CD4-positive, alpha-beta T cell treated with Interleukin-10 for 1 hour (primary cell): ENCODE results near the gene ATP2B2.

Experiments used
- DNase-seq: peaks from one replicate; pipeline ENCODE4 v3.0.0-alpha.2; 2020

Gene ATP2B2

DNA sequence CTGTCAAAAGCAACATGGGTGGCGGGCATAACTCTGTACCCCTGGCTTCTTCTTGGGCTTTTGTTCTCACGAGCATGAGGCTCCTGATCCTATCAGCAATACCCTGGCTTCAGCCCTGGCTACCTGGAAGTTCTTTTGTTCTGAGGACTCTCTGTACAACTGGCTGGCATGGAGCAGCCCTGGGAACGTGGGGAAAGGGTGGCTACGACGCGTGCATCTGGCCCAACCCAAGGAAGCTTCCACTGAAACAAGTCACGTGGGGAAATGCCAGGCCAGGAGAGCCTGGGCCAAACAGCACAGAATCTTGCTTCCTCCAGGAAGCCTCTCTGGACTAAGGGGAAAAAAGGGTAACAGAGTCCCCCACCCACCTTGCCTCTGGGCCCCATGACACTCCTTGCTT, 22.7 kb upstream of the ATP2B2 start:
- no peak for DNase-seq

DNA sequence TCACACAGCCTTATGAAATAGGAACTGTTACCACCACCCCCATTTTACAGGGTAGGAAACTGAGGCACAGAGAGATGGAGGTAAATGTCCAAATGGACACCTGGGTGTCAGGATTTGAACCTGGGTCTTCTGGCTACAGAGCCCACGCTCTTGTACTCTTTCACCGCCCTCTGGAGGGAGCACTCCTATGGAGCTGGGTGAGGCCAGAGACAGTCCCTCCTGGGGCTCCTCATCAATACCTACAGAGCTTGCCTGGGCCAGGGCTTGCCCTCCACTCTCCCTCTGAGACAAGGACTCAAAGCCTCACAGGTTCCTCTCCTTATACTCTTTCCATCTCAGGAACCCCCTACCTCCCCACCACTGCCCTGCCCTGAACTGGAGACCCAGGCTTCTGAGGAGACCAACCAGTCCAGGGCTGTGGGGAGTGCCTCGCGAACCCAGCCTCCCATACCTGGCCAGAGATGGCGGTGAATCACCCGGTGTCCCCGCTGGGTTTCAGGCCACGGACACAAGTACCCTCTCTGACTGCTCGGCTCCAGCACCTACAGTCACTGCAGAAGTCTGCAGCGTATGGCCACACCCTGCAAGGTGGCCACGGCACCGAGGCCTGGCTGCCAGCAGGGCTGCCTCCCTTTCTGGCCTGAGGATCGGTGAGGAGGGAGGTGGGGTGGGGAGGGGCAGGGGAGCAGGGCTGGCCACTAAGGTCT, 22.1 kb upstream of the ATP2B2 start:
- DNase-seq: no peak

DNA sequence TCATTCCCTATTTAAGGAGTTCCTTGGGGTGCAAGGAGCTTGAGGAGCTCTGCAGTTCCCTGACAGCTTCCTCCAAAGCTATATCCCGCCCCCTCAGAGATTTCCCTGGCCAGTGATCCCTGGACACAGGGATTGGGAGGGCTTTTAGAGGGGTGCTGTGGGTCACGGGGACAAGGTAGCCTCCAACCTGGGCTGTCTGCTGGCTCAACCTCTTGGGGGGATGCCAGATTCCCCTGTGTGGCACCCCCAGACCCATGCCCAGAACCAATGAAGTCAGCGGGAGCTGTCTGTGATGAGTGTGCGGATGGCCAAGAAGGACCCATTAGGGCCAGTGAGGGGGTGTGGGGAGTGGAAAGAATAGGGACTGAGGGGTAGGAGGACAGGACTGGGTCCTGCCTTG, 21.0 kb upstream of the ATP2B2 start:
- DNase-seq: no peak

DNA sequence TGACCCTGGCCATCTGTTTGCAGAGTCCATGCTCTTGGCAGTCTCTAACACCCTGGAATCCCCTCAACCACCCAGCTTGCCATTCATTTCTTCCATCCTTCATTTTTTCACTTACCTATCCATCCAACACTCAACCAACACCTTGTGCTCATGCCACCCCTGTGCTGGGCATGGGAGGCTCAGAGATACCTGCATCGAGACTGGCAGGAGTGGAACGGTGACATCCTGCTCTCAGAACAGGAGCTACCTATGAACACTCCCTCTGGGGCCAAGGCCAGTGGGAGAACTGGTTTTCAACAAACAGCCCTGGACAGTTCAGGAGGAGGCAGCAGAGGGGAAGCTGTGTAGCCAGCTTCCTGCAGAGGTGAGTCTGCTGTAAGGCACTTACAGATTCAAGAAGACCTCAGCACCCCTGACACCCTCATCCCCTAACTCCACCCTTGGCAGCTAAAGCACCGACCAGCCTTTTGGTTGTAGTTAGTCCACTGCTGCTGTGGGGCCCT, 19.5 kb upstream of the ATP2B2 start:
- no peak for DNase-seq

DNA sequence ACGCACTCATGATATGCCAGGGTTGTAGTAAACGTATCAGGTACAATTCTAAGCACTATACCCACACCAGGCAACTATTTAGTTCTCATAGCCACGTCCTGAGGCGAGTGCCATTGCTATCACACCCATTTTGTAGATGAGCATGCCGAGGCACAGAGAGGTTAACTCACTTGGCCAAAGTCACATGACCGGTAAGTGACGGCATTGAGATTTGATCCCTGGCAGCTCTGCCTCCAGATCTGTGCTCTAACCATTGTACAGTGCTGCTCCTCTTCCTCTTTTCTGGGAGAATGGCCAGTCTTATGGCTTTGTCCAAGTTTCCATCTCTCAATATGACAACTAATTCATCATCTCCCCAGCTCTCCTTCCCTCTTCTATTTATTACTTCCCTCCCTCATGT, 18.9 kb upstream of the ATP2B2 start:
- no peak for DNase-seq

DNA sequence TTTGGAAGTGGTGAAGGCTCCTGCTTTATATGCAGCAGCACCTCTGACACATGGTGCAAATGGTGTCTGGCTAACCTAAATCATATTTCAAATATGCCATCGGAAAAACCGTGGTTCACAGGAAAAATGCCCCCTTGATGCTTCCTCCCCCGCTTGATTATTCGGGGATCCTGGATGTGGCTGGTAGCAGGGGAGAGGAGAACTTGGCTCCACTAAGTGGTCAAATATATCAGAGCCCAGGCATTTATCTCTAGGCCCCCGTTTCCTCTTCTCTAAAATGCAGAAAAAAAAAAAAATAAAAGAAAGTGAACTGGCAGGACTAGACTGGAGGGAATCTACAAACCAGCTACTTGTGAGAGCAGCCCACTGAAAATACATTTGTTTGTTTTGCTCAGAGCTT, 18.2 kb upstream of the ATP2B2 start:
- DNase-seq: no peak

DNA sequence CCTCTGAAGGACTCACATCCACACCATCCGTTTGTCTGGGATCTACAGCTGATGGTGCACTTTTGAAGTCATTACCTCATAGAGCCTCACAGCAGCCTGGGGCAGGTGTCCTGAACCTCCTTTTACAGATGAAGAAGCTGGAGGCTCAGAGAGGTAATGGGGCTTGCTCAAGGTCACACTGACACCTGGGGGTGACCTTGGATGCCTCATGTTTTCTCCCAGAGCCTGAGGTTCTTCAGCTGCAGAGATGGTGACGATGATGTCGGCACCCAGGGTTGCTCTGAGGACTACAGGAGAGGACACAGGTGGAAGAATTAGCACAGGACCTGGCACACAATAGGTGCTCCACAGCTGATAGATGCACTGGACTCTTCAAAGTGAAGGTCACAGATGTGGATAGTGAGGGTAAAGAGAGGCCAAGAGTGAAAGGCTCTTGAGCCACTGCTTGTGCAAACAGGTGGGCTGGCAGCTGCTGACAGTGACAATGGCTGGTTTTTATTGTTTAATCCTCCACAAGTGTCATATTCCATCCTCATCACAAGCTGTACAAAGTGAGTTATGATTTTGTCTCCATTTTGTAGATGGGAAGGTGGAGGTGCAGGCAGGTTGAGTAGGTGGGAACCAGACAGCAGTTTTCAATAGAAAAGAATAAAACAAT, 17.4 kb upstream of the ATP2B2 start:
- no peak for DNase-seq

DNA sequence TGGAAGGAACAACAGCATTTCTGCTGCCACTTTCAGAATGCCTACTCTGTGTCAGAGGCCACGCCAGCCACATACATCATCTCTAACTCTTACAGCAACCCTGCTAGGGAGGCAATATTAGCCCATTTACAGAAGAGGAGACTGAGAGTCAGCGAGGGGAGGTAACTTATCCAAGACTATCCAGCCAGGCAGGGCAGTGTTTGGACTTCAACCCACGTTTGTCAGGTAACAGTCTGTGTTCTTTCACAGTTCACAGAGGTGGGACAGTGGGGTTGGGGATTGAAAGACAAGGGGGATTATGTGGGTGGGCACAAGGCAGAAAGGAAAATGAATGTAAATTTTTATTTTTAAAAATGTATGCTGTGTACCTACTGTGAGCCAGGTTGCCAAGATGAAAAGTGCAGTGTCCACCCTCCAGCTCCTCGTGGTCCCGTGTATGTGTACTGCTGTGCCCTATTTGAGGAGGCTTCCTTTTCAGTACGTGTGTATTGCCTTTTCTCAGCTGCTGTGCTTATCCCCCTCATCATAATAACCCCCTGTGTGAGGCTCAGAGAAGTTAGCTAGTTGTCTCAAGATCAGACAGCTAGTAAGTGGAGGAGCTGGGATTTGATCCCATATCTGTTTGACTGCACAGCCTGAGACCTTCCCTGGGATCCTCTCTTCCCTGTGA, 16.5 kb upstream of the ATP2B2 start:
- no peak for DNase-seq

DNA sequence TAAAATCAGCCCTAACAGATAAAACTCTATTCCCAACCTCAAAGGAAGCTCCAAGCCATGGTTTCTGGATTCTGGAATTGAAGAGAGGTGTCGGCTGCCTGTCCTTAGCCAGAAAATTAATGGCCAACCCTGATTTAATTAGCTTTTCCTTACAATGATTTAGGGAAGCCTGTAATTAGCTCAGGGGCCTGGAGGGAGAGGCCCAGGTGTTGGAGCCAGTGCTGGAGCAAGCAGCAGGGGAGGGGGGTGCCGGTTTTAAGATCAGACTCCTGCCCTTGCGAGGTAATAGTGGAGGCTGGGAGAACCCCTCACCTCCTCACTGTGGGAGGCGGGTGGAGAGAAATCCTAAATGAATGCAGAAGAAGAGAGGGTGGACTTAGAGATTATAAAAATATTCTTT, 14.7 kb upstream of the ATP2B2 start:
- DNase-seq: no peak

DNA sequence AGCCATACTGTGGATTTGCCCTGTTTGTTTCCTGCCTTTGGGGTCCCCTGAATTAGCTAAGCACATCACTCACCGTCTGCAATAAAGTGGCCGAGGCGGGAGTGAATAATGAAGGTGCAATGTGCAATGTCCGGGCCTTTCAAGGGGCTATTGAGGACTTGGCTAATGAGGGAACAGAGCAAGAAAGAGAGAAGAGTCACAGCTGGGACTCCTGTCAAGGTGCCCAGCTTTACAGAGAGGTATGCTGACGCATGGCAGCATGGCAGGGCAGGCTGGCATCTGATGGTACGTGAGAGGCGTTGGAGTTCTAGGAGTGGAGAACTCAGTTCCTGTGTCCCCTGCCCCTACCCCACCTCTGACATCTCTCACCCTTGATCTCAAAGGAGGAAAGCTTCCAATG, 13.8 kb upstream of the ATP2B2 start:
- DNase-seq: no peak

DNA sequence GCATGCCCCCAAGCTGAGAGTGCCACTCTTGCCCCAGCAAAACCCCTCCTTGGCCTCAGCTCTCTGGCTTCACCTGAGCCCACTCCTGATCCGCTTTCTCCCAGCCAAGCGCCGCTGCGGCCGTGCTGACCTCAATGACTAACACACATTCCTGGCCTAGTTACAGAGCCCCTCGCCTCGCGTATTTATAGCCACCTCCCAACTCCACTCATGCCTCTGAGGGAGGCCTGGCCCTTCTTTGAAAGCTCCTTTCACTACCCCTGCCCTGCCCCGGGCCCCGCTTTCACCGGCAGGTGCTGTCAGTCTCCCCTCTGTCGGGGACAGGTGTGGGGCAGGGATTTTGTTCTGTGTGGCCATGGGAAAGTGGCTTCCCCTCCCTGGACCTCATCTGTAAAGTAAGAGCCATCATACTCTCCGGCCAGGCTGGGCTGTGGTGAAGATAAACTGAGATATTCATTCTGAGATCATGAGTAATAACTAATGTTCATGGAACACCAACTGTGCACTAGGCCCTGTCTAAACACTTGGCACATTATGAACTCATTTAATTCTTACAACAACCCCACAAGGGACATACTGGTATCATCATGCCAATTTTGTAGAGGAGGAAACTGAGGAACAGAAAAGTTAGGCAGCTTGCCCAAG, 13.2 kb upstream of the ATP2B2 start:
- DNase-seq: no peak

DNA sequence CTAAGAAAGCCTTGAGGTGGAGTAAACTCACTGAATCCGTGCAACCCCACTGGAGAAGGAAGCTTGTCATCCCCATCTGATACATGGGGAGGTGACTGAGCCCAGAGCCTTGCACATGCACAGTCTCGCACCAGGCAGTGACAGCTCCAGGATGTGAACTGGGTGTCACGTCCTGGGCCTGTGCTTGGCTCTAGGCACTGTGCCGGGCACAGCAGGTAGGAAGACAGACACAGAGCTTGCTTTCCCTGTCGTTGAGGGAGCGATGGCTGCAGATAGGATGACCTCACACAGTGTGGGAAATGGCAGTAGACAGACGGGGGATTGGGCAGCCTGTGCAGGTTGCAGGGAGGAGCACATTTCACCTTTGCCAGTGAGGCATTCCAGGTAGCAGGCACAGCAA, 12.2 kb upstream of the ATP2B2 start:
- no peak for DNase-seq

DNA sequence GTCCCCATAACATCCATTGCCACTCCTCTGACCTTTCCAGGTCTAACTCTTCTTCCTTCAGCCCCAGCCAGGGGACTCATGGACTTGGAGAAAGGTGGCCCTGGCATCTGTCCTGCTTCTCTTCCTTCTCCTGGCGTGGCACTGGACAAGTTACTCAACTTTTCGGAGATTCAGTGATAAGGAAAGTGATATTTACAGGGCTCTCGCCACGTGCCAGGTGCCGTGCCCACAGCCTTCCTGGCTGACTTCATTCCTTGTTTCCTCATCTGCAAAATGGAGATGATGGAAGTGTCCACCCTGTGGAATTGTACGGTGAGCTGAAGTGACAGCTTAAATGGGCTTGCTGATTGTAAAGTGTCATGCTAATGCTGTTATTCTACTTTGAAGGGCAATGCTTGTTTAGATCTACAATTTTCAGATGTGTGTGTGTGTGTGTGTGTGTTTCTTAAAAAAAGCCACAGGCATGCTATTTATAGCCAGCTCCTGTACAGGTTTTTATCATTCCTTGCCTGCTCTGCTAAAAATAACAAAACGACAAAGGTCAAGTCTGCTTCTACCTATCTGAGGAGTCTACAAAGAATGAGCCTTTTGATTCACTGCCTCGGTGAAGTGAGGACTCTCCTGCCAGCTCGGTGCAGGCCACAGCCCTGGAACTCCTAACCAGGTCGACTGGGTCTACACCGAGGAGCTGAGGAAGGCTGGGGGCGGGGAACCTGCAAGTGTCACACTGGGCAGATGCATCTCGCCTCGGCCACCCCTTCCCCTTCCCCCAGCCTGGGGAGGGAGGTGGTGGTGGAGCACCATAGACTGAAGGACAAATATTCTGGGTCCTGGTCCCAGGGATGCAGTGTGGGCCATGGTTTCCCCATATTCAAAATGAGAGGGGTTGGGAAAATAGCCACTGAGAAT, 11.4 kb upstream of the ATP2B2 start:
- DNase-seq: no peak

DNA sequence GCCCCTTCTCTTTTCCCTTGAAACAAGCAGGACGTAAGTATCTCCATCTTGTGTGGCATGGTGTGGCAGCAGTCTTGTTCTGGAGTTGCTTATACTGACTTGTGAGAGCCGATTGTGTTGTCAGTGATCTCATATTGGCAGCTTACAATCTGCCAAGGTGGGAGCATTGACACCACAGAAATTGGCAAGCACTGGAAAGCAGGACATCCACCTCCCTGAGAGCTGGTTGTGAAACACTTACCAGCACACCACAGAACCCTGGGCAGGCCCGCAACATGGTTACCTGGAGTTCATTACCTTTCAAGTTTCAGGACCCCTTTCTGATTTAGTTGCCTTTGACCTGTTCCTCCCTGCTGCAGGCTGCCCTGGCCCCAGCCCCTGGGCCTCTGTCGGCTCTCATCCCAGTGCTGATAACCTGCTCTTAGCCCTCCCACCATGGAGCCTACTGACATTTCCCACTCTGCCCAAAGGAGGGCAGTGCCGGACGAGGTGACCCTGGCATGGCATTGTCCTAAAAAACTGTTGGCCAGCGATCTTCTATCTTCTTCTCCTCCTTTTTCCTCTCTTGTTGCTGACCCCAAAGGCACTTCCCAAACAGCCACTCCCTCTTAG, 10.6 kb upstream of the ATP2B2 start:
- no peak for DNase-seq

DNA sequence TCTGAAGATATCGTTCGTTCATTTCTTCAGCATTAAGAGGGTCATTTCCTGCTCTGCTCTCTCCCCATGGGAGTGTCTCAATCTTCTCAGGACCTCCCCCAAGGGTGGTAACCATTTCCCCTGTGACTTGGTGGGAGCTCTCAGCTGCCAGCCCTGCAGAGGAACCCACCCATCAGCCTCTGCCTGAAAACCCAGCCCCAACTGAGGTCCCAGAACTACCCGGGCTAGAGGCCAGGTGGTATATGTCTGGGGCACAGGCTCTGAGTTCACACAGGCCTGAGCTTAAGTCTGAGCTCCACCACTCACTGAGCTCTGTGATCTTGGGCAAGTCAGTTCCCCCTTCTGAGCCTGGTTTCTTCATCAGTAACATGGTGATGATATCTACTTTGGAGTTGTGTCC, 10.0 kb upstream of the ATP2B2 start:
- DNase-seq: no peak

DNA sequence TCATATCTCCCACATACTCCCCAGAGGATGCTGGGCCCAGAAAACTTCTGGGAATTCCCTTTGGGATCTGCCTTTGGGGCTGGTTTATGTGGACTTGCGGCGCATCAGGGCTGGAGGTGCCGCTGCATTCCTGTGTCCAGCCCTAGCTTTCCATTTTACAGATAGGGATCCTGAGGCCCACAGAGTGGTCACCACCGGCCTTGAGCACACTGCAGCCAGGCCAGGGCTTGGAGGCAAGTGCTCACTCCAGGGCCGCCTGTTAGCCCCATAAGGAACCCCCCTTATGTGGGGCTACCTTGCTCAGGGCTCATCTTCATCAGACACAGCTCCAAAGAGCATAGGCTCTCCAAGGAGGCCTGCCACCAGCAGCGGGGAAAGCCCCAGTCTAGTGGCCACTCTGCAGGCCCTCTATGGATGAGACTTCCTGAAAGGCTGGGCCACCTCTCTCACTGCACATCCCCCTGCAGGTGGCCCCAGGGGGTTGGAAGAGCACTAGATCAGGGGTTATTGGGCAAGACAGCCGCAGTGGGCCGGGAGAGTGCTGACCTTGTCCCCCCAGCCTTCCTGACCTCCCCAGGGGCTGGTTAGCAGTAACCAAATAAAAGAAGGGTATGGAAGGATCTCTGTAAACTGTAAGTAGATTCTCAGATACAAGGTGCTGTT, 9.2 kb upstream of the ATP2B2 start:
- DNase-seq: no peak

DNA sequence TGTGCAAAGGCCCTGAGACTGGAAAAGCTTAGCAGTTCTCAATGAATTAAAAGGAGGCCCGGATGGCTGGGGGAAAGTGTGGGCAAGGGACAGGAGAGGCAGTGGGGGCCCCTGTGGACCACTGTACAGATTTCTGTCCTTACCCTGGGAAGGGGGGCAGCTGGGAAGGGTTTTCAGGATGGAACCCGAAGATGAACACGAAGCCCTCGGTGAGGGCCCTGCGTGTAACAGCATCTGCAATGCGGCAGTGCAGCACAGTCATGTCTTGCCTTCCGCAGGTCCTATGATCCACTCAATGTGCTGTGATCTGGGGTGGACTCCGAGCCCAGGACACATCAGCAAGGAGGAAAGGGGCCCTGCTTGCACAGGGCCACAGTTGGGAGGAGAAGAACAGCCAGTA, 7.9 kb upstream of the ATP2B2 start:
- DNase-seq: no peak

DNA sequence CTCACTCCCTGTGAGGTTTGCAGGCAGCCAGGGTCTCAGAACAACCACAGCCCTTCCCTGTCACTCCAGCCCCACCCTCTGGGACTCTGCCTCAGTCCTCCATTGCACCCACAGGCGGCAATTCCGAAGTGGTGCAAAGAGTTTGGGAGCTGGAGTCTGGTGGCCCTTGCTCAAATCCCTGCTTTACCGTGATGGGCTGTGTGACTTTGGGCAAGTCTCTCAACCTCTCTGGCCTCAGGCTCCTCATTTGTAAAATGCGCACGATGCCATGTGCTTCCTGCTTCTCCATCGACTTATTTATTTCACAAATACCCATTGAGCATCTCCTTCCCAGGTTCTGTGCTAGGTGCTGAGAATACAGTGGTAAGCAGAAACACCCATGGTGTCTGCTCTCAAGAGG, 7.3 kb upstream of the ATP2B2 start:
- DNase-seq: no peak

DNA sequence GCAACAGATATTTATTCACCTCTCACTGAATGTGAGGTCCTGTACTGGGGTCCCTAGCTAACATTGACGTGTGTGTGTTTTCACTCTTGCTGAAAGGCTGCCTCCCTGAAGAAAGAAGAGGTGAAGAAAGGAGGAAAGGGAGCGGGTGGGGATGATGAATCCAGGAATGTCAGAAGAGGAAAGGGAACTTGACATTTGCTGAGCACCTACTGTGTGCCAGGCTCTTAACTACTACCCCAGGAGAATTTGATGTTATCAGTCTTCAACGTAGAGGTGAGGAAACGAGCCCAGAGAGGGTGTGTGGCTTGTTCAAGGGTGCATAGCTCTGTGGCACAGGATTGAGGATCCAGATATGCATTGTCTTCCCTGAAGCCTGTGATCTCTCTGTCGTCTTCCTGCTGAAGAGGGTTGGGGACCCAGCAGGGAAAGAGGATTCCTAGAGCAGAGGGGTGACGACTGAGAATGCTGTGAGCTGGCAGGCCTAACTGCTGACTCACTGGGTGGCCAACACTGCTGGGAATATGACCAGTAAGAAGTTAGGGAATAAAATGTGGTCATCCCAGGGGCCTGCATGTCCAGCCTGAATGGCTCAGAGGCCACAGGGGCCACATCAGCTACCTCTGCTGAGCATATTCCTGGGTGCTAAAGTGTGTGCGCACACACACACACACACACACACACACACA, 6.6 kb upstream of the ATP2B2 start:
- DNase-seq: no peak

DNA sequence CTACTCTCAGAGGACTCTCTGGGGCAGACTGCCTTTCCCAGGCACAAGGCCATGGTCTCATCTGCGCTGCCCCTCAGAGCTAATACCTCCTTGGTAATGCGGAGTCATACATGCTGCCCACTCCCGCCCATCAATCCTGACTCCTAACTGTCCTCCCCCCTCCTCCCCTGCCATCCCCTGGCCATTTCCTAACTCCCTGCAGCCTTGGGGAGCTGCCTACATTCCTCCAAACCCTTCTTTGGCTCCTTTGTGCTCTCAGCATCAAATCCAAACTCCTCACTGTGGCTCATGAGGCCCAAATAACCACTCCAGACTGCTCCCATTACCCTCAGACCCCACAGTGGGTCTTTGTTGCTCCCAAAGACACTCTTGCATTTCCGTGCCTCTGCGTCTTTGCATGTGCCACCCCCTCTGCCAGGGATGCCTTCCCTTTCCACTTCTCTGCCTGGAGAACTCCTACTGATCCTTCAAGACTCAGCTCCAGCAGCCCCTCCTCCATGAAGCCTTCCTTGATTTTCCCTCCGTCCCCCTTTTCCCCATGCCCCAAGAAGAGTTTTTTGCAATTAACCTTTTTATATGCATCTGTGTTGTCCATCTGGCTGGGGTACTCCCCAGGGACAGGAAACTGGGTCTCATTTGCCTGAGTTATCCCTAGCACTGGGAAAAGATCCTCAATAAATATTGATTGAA, 5.5 kb upstream of the ATP2B2 start:
- no peak for DNase-seq
